Sigmoid colon (tissue), 7 donors: ENCODE measurements around the gene WNT2B. TPM values are rescaled to one million over a fixed set of nuclear protein-coding genes. Genes with fewer than 3 reads are reported as not detected.
"Not testable (repeated sequence)": the region's sequence is repeated elsewhere in the genome, so short reads cannot be mapped to it uniquely, and the experiment has no call there.

Source experiments
- DNase-seq: peaks from one replicate; pipeline ENCODE4 v3.0.0-alpha.2; 2019
- H3K27ac ChIP-seq, 4 donors: fragments of 200-600 bp; sonication (generic); one replicate each; pipeline ENCODE4 v1.5.1; 2016 to 2019; ENCODE audit warnings: mild to moderate bottlenecking in 1 of 4
- H3K27me3 ChIP-seq, 3 donors: fragments of 200-600 bp; sonication (generic); one replicate each; pipeline ENCODE4 v1.5.1; 2019; ENCODE audit warnings: mild to moderate bottlenecking in 1 of 3
- H3K36me3 ChIP-seq, 4 donors: fragments of 200-600 bp; sonication (generic); one replicate each; pipeline ENCODE4 v1.5.1; 2016 to 2019
- H3K4me1 ChIP-seq, 4 donors: fragments of 200-600 bp; sonication (generic); one replicate each; pipeline ENCODE4 v1.5.1; 2017 to 2019
- H3K4me3 ChIP-seq, 4 donors: fragments of 200-600 bp; sonication (generic); one replicate each; pipeline ENCODE4 v1.5.1; 2017 to 2019; ENCODE audit warnings: mild to moderate bottlenecking in 2 of 4, moderate library complexity in 1 of 4
- H3K9me3 ChIP-seq, 4 donors: fragments of 200-600 bp in 3 of 4; sonication (generic) in 3 of 4; one replicate each; pipeline versions ENCODE4 v1.5.1 to v1.6.1; 2013 to 2019
- CTCF ChIP-seq, 4 experiments: fragments of 450-650 bp in 3 of 4; fragments of 200-600 bp in 1 of 4; IDR thresholded peaks; one replicate each; pipeline ENCODE4 v1.5.1; 2016 to 2019; ENCODE audit warnings: antibody characterized with exemption in 4 of 4, mild to moderate bottlenecking in 3 of 4, moderate library complexity in 2 of 4
- EP300 ChIP-seq, 4 donors: sonication (generic); formaldehyde crosslinking; IDR thresholded peaks; one replicate each; pipeline ENCODE4 v1.6.1; 2017; ENCODE audit warnings: antibody characterized with exemption in 4 of 4
- POLR2A ChIP-seq, 2 donors: fragments of 450-650 bp; IDR thresholded peaks; one replicate each; pipeline ENCODE4 v1.6.1; 2016; ENCODE audit warnings: antibody characterized with exemption in 2 of 2, mild to moderate bottlenecking in 2 of 2, moderate library complexity in 2 of 2
- POLR2AphosphoS5 ChIP-seq, 4 donors: sonication (generic); formaldehyde crosslinking; IDR thresholded peaks; one replicate each; pipeline ENCODE4 v1.6.1; 2017; ENCODE audit warnings: antibody characterized with exemption in 4 of 4
- WGBS, 2 donors: extraction: QIAGEN DNeasy Blood & Tissue Kit; methylation state at CpG; one replicate each; pipeline ENCODE4 v1.1.7; 2013; 5-methylcytosine and 5-hydroxymethylcytosine counted together
- intact Hi-C: fragments of 100-400 bp; cut with DNase I; formaldehyde crosslinking; loops from one replicate; pipeline ENCODE4 v1.15.1; 2023
- polyA plus RNA-seq, 3 donors: library from polyadenylated mRNA; stranded (reverse); fragments of 200-250 nt; gene quantifications; one replicate each; pipeline ENCODE4 v1.2.3, GENCODE V29; 2013
- total RNA-seq, 4 donors: library from RNA; depleted of rRNA; stranded (reverse); fragments of >200 nt; gene quantifications; one replicate each; pipeline ENCODE4 v1.1.0, GENCODE V29; 2016
- donor health status: healthy with polysubstance abuse.
- donor health status: Bipolar disorder and iron deficiency.
- donor health status: healthy.

The WNT2B gene
- total and polyA plus RNA-seq, 7 donors: 1.2 to 4.2 (median 1.8) TPM

- TF ChIP-seq CTCF (IDR thresholded peaks at IDR 0.05) (no peak), POLR2A (IDR thresholded peaks at IDR 0.05) (no peak), EP300 (IDR thresholded peaks at IDR 0.05) (no peak)
- Histone ChIP-seq H3K4me3 (no peak overlapping the region), H3K27me3 (no peaks in the 10 kb centered on the region), H3K9me3 (peaks cover 0 to 1% (median under 1%) of the 10 kb centered on the region in 4 donors), H3K36me3 (no peaks in the 10 kb centered on the region), H3K27ac (no peak overlapping the region), H3K4me1 (peaks cover 0 to 2% (median under 1%) of the 10 kb centered on the region in 4 donors)
- intact Hi-C loops: no loop called here
- WGBS, 2 donors: 90 to 100% methylated on average over 1 of the region's 1 CpG
- no peak for DNase-seq
Observed at GRCh38 chr1:112472142-112472541, 36.6 kb upstream of the WNT2B start.

- Histone ChIP-seq H3K27me3 (no peaks in the 10 kb centered on the region), H3K27ac (no peak overlapping the region), H3K4me1 (no peaks in the 10 kb centered on the region), H3K9me3 (peaks cover 0 to 8% (median 6%) of the 10 kb centered on the region in 4 donors), H3K36me3 (no peaks in the 10 kb centered on the region), H3K4me3 (no peak overlapping the region)
- intact Hi-C loops: no loop called here
- DNase-seq: no peak
- TF ChIP-seq POLR2AphosphoS5 (IDR thresholded peaks at IDR 0.05) (no peak), EP300 (IDR thresholded peaks at IDR 0.05) (no peak), POLR2A (IDR thresholded peaks at IDR 0.05) (no peak), CTCF (IDR thresholded peaks at IDR 0.05) (no peak)
Observed at GRCh38 chr1:112477550-112477949, 31.2 kb upstream of the WNT2B start.

GRCh38 chr1:112478314-112478713, 30.5 kb upstream of the WNT2B start:
- peaks cover 0 to 8% (median 6%) of the 10 kb centered on the region in 4 donors for H3K9me3 ChIP-seq
- H3K4me1 ChIP-seq: no peaks in the 10 kb centered on the region
- no peak overlapping the region for H3K4me3 ChIP-seq
- intact Hi-C loops: no loop called here
- H3K27ac ChIP-seq: no peak overlapping the region
- no peaks in the 10 kb centered on the region for H3K36me3 ChIP-seq
- no peaks in the 10 kb centered on the region for H3K27me3 ChIP-seq
- 95% methylated on average over 1 of the region's 1 CpG for WGBS, 2 donors
- TF ChIP-seq POLR2A (IDR thresholded peaks at IDR 0.05) (no peak), POLR2AphosphoS5 (IDR thresholded peaks at IDR 0.05) (no peak), CTCF (IDR thresholded peaks at IDR 0.05) (no peak), EP300 (IDR thresholded peaks at IDR 0.05) (no peak)
- DNase-seq: no peak

- H3K27me3 ChIP-seq, H3K9me3 ChIP-seq, intact Hi-C loops, H3K36me3 ChIP-seq, H3K27ac ChIP-seq, H3K4me3 ChIP-seq, DNase-seq, H3K4me1 ChIP-seq: not testable (repeated sequence)
- 95 to 96% methylated on average over 1 of the region's 1 CpG for WGBS, 2 donors
Observed at GRCh38 chr1:112486063-112486462, 22.7 kb upstream of the WNT2B start.

GRCh38 chr1:112487686-112488085, 21.1 kb upstream of the WNT2B start:
- H3K27ac ChIP-seq, H3K4me1 ChIP-seq, H3K4me3 ChIP-seq, DNase-seq, intact Hi-C loops, H3K9me3 ChIP-seq, H3K27me3 ChIP-seq, H3K36me3 ChIP-seq: not testable (repeated sequence)
- 86 to 89% methylated on average over 6 of the region's 6 CpGs for WGBS, 2 donors

GRCh38 chr1:112488141-112488540, 20.6 kb upstream of the WNT2B start:
- intact Hi-C loops: no loop called here
- DNase-seq: no peak
- no peak overlapping the region for H3K4me3 ChIP-seq
- H3K36me3 ChIP-seq: no peaks in the 10 kb centered on the region
- no peaks in the 10 kb centered on the region for H3K27me3 ChIP-seq
- TF ChIP-seq POLR2A (IDR thresholded peaks at IDR 0.05) (no peak), EP300 (IDR thresholded peaks at IDR 0.05) (no peak), POLR2AphosphoS5 (IDR thresholded peaks at IDR 0.05) (no peak), CTCF (IDR thresholded peaks at IDR 0.05) (no peak)
- WGBS, 2 donors: 91 to 96% methylated on average over 5 of the region's 5 CpGs
- no peaks in the 10 kb centered on the region for H3K9me3 ChIP-seq
- no peaks in the 10 kb centered on the region for H3K4me1 ChIP-seq
- no peak overlapping the region for H3K27ac ChIP-seq
